IPS DF 4.7 (cell line): Measurements from ENCODE around the gene NUF2.

Source experiments
- DNase-seq: peaks from one replicate; pipeline ENCODE4 v3.0.0-alpha.2; 2013; ENCODE audit warnings: low spot score; ENCODE audit errors: extremely low read depth

Gene NUF2

DNA sequence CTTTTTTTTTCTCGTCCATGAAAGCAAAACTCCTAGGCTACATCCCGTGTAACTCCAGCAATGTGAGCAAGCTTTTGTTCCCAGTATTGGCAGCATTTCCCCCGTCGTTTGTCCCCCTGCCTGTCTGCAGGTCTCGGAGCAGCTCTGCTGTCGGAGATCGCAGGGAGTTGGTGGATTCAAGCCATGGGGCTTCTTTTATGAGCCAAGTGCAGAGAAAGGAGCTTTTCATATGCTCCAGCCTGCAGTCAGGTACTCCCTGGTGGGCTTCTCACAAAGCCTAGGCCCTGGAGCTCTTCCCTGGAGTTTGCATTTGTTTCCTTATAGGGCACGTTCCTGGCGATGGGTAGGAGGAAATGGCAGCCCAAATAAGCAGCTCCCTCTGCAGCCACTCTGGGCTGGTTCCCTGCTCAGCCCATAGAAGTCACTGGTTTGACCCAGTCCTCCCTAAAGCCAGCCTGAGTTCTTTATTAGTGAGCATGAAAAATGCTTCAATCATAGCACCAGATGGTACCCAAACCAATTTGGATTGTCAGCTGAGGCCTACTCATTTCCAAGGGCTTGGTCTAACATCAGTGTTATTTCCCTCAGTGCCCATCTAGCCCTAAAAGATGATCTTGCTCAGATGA, 78.3 kb downstream of the NUF2 start:
- DNase-seq: peak; percentile 94

GRCh38 chr1:163401211-163401610, 79.5 kb downstream of the NUF2 start:
- DNase-seq: no peak
